Mucosa of rectum (tissue), 2 donors: ENCODE data around the gene MIPEP.

Experiments
- H3K27ac ChIP-seq, 2 donors: one replicate each; pipeline ENCODE4 v1.7.0; 2013; ENCODE audit warnings: inconsistent platforms in 2 of 2, low read depth in 2 of 2, low read length in 2 of 2
- H3K27me3 ChIP-seq, 2 donors: one replicate each; pipeline ENCODE4 v1.7.0; 2013; ENCODE audit warnings: low read length in 2 of 2; ENCODE audit not compliant: control insufficient read depth in 2 of 2, insufficient read depth in 2 of 2
- H3K36me3 ChIP-seq, 2 donors: one replicate each; pipeline ENCODE4 v1.7.0; 2013; ENCODE audit warnings: low read length in 2 of 2; ENCODE audit not compliant: control insufficient read depth in 2 of 2, insufficient read depth in 2 of 2
- H3K4me1 ChIP-seq, 2 donors: one replicate each; pipeline ENCODE4 v1.7.0; 2013; ENCODE audit warnings: low read length in 2 of 2, mild to moderate bottlenecking in 1 of 2; ENCODE audit not compliant: control insufficient read depth in 2 of 2, insufficient read depth in 2 of 2
- H3K4me3 ChIP-seq, 2 donors: one replicate each; pipeline ENCODE4 v1.7.0; 2013; ENCODE audit warnings: low read length in 2 of 2
- H3K9ac ChIP-seq, 2 donors: one replicate each; pipeline ENCODE4 v1.7.0; 2013; ENCODE audit warnings: low read length in 2 of 2, low read depth in 1 of 2, mild to moderate bottlenecking in 1 of 2
- H3K9me3 ChIP-seq, 2 donors: one replicate each; pipeline ENCODE4 v1.7.0; 2013; ENCODE audit warnings: low read length in 2 of 2; ENCODE audit not compliant: control insufficient read depth in 2 of 2
- donor health status: healthy.
- donor health status: Normal muscosa, but diverticular disease.

MIPEP gene

DNA sequence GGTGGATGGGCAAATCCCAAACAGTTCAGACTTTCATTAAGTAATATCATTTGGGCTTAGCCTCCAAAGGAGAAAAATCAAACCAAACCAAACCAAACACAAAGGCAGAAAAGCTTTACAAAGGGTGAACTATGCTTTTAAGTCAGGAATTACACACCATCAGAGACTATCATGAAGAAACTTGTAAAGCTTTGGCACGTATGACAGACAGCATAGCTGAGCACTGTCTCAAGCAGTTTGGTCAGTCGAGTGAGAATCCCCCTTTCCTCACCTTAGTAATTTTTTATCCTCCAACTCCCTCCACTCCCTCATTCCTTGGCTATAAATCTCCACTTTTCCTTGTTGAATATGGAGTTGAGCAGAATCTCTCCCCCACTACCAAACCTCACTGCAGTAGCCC is 72.1 kb downstream of the MIPEP start:
- Histone ChIP-seq H3K27me3 (no peaks in the 10 kb centered on the region), H3K27ac (no peak overlapping the region), H3K9ac (no peak overlapping the region), H3K9me3 (no peaks in the 10 kb centered on the region), H3K4me3 (no peak overlapping the region), H3K36me3 (no peaks in the 10 kb centered on the region), H3K4me1 (no peaks in the 10 kb centered on the region)

DNA sequence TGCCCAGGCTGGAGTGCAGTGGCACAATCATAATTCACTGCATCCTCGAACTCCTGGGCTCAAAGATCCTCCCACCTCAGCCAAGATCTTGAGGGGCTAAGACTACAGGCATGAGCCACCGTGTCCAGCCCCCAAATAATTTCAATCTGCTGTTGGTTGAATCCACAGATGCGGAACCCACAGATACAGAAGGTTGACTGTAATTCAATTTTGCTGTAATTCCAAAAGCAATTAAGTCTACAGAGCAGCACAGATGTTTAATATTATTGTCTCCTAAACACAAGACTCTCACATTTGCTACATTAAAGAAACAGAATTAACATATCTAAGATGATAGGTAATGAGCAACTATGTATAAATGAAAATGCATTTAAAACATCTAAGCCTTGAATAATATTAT is 75.6 kb downstream of the MIPEP start:
- no peaks in the 10 kb centered on the region for H3K9me3 ChIP-seq
- no peak overlapping the region for H3K4me3 ChIP-seq
- no peaks in the 10 kb centered on the region for H3K27me3 ChIP-seq
- no peaks in the 10 kb centered on the region for H3K4me1 ChIP-seq
- no peak overlapping the region for H3K9ac ChIP-seq
- H3K36me3 ChIP-seq, result no peaks in the 10 kb centered on the region
- no peak overlapping the region for H3K27ac ChIP-seq

GRCh38 chr13:23811366-23812062 is 77.7 kb downstream of the MIPEP start:
- H3K4me3 ChIP-seq, result no peak overlapping the region
- no peaks in the 10 kb centered on the region for H3K9me3 ChIP-seq
- no peaks in the 10 kb centered on the region for H3K27me3 ChIP-seq
- no peak overlapping the region for H3K27ac ChIP-seq
- H3K9ac ChIP-seq, result no peak overlapping the region
- H3K4me1 ChIP-seq, result no peaks in the 10 kb centered on the region
- H3K36me3 ChIP-seq, result no peaks in the 10 kb centered on the region

DNA sequence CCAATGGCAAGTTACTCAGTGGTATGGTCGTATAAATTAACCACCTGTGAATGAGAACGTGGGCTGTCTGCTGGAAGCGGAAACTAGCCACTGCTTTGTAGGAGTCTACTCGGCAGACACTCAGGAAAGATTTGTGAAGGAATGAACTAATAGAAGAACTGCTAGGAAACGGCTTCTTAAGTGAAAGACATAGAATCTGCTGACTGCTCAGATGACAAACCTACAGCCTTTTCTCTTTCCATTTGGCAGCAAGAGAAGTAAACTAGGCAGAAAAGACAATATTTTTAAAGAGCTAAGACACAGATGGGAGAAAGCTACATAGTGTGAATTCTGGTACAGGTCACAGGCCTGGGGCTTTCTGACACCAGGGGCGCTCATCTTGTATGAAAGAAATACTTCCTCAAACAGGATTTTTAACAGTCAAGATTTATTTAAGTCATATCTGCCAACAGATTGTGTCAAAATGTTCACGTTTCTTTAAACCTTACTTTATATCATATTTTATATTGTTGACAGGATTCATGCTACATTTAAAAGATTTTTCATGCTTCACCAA is 78.4 kb downstream of the MIPEP start:
- Histone ChIP-seq H3K4me1 (no peaks in the 10 kb centered on the region), H3K27me3 (no peaks in the 10 kb centered on the region), H3K36me3 (peaks cover 0 to under 1% of the 10 kb centered on the region in 2 donors), H3K9ac (no peak overlapping the region), H3K9me3 (no peaks in the 10 kb centered on the region), H3K4me3 (no peak overlapping the region), H3K27ac (no peak overlapping the region)

DNA sequence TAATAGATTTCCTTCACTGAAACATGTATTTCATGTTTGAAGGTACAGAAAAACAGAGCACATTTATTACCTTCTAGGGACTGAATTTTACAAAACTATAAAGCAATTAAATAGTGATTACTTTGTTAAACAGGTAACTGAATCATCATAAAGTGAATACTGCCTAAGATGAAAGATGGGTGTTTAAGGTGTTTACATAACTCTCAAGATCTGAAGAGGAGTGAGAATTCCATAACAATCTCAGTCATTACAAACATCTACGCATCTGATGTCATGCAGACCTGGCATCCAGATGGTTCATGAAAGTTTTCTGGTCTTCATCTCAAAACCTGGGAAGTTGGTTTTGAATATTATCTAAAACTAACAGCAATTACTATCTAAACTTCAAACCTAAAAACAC is 80.4 kb downstream of the MIPEP start:
- H3K9me3 ChIP-seq, result no peaks in the 10 kb centered on the region
- H3K4me3 ChIP-seq, result no peak overlapping the region
- H3K4me1 ChIP-seq, result no peaks in the 10 kb centered on the region
- H3K36me3 ChIP-seq, result peaks cover 4 to 6% of the 10 kb centered on the region in 2 donors
- H3K27me3 ChIP-seq, result no peaks in the 10 kb centered on the region
- no peak overlapping the region for H3K27ac ChIP-seq
- no peak overlapping the region for H3K9ac ChIP-seq

DNA sequence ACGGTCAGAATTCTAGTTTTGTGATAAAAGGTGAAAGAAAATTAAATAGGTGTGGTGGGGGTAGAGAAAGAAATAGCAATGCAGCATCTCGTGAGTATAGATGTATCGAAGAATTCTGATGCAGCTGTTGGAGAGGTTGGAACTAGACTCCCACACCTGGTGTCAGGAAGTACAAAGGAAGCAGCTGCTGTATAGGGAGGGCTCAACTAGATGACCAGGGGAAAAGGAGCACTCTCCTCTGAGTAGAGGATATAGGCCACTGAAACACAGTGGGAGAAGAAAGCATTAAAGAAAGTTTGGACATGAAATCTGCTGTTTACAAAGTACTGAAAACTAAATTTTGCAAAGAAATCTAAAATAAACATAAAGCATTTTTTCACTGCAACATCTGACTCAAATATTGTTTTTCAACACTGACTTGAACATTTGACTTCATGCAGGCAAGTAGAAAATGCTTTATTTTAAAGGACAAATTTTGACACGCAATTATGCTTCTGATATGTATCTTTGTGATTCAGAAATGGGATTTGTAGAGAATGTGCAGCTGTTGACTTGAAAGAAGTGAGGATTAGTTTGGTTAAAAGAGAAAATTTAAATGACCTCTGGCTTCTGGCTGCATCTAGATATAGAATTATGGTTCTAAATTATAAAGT is 82.2 kb downstream of the MIPEP start:
- Histone ChIP-seq H3K4me3 (no peak overlapping the region), H3K4me1 (no peaks in the 10 kb centered on the region), H3K9me3 (no peaks in the 10 kb centered on the region), H3K36me3 (peaks cover 8 to 9% of the 10 kb centered on the region in 2 donors), H3K9ac (no peak overlapping the region), H3K27me3 (no peaks in the 10 kb centered on the region), H3K27ac (no peak overlapping the region)

DNA sequence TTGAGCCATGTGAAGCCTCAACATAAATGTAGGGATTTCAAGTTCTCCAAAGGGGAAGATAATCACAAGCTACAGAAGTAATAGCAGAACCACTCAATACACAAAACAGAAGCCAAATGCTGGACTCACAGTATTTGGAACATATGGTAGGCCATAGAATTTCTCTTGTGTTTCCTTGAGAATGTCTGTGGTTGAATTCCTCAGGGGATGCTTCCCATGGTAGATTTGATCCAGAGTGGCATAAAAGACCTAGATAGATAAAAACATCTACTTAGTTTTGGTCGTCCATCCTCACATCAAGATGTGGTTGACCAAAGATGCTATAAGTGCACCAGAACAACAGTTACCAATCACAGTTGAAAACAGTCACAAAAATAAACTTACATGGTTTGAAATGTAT is 83.4 kb downstream of the MIPEP start:
- Histone ChIP-seq H3K4me1 (no peaks in the 10 kb centered on the region), H3K36me3 (peaks cover 9 to 11% of the 10 kb centered on the region in 2 donors), H3K4me3 (no peak overlapping the region), H3K27me3 (no peaks in the 10 kb centered on the region), H3K9ac (no peak overlapping the region), H3K9me3 (no peaks in the 10 kb centered on the region), H3K27ac (no peak overlapping the region)

- no peaks in the 10 kb centered on the region for H3K9me3 ChIP-seq
- no peaks in the 10 kb centered on the region for H3K4me1 ChIP-seq
- H3K4me3 ChIP-seq, result no peak overlapping the region
- peaks cover 9 to 11% of the 10 kb centered on the region in 2 donors for H3K36me3 ChIP-seq
- no peak overlapping the region for H3K27ac ChIP-seq
- H3K9ac ChIP-seq, result no peak overlapping the region
- no peaks in the 10 kb centered on the region for H3K27me3 ChIP-seq
These were observed 84.1 kb downstream of the MIPEP start for GRCh38 chr13:23805122-23805521.

DNA sequence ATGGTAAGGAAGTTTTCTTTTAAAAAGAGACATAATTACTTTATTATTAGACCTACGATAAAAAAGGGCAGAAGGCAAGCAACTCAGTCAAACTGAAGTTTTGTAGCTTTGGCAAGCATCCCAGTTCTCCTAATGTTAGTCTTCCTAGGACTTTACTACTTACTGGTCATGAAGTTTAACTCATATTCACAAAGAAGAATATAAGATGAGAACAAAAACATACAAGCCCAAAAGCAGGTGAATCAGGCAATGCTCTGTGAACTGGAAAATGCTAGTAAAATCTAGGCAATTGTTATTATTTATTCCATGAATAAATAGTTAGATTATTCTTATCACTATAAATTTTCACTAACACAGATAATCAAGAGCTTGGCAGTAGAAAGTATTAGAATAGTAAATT is 85.0 kb downstream of the MIPEP start:
- Histone ChIP-seq H3K9ac (no peak overlapping the region), H3K9me3 (no peaks in the 10 kb centered on the region), H3K36me3 (peaks cover 9 to 11% of the 10 kb centered on the region in 2 donors), H3K27ac (no peak overlapping the region), H3K27me3 (no peaks in the 10 kb centered on the region), H3K4me1 (peaks cover 0 to 3% of the 10 kb centered on the region in 2 donors), H3K4me3 (no peak overlapping the region)

DNA sequence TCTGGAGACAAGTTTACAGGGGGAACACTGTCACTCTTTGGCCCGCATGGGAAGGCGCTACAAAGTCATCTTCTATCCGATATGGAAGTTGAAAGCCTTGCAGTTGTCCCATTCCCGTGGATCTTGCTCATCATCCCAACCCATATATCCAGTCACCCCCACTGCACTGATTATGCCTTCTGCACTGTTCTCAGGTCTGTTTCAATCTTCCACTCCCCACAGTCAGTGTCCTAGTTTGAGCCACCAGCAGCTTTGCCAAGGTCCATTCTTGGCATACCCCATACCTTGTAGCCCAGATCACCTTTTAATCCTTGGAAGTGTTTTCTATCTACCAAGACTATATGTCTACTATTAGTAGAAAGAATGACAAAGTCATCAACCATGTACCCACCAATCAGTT is 88.1 kb downstream of the MIPEP start:
- Histone ChIP-seq H3K27me3 (no peaks in the 10 kb centered on the region), H3K4me3 (no peak overlapping the region), H3K4me1 (peaks cover 0 to 3% of the 10 kb centered on the region in 2 donors), H3K36me3 (peaks cover 9 to 17% of the 10 kb centered on the region in 2 donors), H3K9me3 (no peaks in the 10 kb centered on the region), H3K9ac (no peak overlapping the region), H3K27ac (no peak overlapping the region)
